Adrenal gland (tissue), 5 donors: ENCODE results near the gene COX10.

Experiments used
- CTCF ChIP-seq, 6 experiments: fragments of 450-650 bp in 4 of 6; fragments of 200-600 bp in 2 of 6; sonication (generic) in 1 of 6; IDR thresholded peaks; 1 replicate in 5 of 6; 2 replicates in 1 of 6; pipeline versions ENCODE4 v1.5.1 to v1.8.0; 2016 to 2021; ENCODE audit warnings: antibody characterized with exemption in 6 of 6, mild to moderate bottlenecking in 2 of 6, moderate library complexity in 1 of 6
- POLR2A ChIP-seq, 2 donors: fragments of 450-650 bp; IDR thresholded peaks; one replicate each; pipeline ENCODE4 v1.6.1; 2017; ENCODE audit warnings: antibody characterized with exemption in 2 of 2, mild to moderate bottlenecking in 2 of 2, moderate library complexity in 1 of 2
- donor health status: DM: no; HTN: no; CAD: no.

GRCh38 chr17:14061666-14062560 lies 7.4 kb upstream of the COX10 start:
- TF ChIP-seq POLR2A (IDR thresholded peaks at IDR 0.05) (no peak), CTCF (IDR thresholded peaks at IDR 0.05) (peak in 2 of 6 experiments; percentile 10 to 24)
